ENCODE data around the gene TMEM204.

DNA sequence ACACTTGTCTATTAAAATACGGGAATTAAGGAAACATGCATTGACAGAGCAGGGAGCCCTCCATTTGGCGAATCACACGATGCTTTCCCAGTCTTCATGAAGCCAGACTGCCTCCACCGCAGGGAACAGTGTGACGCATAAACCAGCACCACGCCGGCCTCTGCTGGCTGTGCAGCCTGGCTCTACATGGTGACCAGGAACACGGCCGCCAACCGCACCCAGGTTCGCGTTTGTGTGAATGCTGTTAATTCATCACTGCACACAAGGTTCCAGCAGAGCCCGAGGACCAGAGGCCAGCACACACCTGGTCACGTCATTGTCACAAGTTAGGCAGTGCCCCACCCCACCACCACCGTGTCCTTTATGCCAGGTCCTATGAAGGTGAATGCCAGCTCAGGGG is 26.7 kb downstream of the TMEM204 start:
- TF ChIP-seq, protein P1, sequence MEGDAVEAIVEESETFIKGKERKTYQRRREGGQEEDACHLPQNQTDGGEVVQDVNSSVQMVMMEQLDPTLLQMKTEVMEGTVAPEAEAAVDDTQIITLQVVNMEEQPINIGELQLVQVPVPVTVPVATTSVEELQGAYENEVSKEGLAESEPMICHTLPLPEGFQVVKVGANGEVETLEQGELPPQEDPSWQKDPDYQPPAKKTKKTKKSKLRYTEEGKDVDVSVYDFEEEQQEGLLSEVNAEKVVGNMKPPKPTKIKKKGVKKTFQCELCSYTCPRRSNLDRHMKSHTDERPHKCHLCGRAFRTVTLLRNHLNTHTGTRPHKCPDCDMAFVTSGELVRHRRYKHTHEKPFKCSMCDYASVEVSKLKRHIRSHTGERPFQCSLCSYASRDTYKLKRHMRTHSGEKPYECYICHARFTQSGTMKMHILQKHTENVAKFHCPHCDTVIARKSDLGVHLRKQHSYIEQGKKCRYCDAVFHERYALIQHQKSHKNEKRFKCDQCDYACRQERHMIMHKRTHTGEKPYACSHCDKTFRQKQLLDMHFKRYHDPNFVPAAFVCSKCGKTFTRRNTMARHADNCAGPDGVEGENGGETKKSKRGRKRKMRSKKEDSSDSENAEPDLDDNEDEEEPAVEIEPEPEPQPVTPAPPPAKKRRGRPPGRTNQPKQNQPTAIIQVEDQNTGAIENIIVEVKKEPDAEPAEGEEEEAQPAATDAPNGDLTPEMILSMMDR (conservative IDR thresholded peaks at IDR 0.05 in 1 of 2, IDR thresholded peaks at IDR 0.05 in 1 of 2; ENCODE audit: extremely low read depth in 1 of 2, insufficient read depth in 1 of 2, low read depth in 1 of 2, low read length in 2 of 2), result no peak
- no peak for TF ChIP-seq EZH2 (IDR thresholded peaks at IDR 0.05; ENCODE audit: borderline replicate concordance, low read length)

Data from mammary epithelial cell (primary cell).